PFSK-1 (cell line): ENCODE measurements around the gene CLDN4.

Experiments
- FOXP2 ChIP-seq: optimal IDR thresholded peaks from 2 replicates; pipeline ENCODE3; 2011; ENCODE audit warnings: borderline replicate concordance, control low read depth, inconsistent platforms; ENCODE audit not compliant: insufficient read depth; ENCODE audit errors: extremely low read length, extremely low read depth
- POLR2AphosphoS5 ChIP-seq: IDR thresholded peaks from 2 replicates; pipeline ENCODE4 v1.6.1; 2012; ENCODE audit warnings: low read depth, mild to moderate bottlenecking, control low read depth, low read length, moderate library complexity
- REST ChIP-seq, 2 experiments: IDR thresholded peaks; 2 replicates each; pipeline versions ENCODE4 v1.6.1 to v1.8.0; 2011 to 2012; ENCODE audit warnings: low read depth in 2 of 2, low read length in 2 of 2, control low read depth in 1 of 2, inconsistent platforms in 1 of 2, mild to moderate bottlenecking in 1 of 2, moderate library complexity in 1 of 2; ENCODE audit not compliant: insufficient read depth in 1 of 2
- SIN3A ChIP-seq: IDR thresholded peaks from 2 replicates; pipeline ENCODE4 v1.6.1; 2012; ENCODE audit warnings: mild to moderate bottlenecking, low read length, moderate library complexity, borderline replicate concordance; ENCODE audit not compliant: insufficient read depth
- TAF1 ChIP-seq: IDR thresholded peaks from 2 replicates; pipeline ENCODE4 v1.6.1; 2012; ENCODE audit warnings: low read length, control low read depth, borderline replicate concordance; ENCODE audit not compliant: insufficient read depth

CLDN4 gene

GRCh38 chr7:73844131-73844547 is 13.3 kb downstream of the CLDN4 start:
- TF ChIP-seq SIN3A (no peak), POLR2AphosphoS5 (no peak), TAF1 (no peak), REST (IDR thresholded peaks at IDR 0.05; ENCODE audit: insufficient read depth in 1 of 2, low read depth in 2 of 2, low read length in 2 of 2) (no peak), FOXP2 (no peak)

- TF ChIP-seq SIN3A: no peak
- no peak for TF ChIP-seq TAF1
- TF ChIP-seq POLR2AphosphoS5: no peak
- TF ChIP-seq REST (IDR thresholded peaks at IDR 0.05; ENCODE audit: insufficient read depth in 1 of 2, low read depth in 2 of 2, low read length in 2 of 2): no peak
- no peak for TF ChIP-seq FOXP2
Measured at GRCh38 chr7:73844848-73845460, 14.2 kb downstream of the CLDN4 start.

GRCh38 chr7:73847941-73848723 is 17.3 kb downstream of the CLDN4 start:
- TF ChIP-seq POLR2AphosphoS5 (no peak), REST (IDR thresholded peaks at IDR 0.05; ENCODE audit: insufficient read depth in 1 of 2, low read depth in 2 of 2, low read length in 2 of 2) (no peak), SIN3A (no peak), TAF1 (no peak), FOXP2 (no peak)

GRCh38 chr7:73850781-73851207 is 20.0 kb downstream of the CLDN4 start:
- TF ChIP-seq FOXP2 (peak; percentile 15), POLR2AphosphoS5 (no peak)

- TF ChIP-seq POLR2AphosphoS5 (no peak), TAF1 (no peak), FOXP2 (no peak), SIN3A (no peak), REST (IDR thresholded peaks at IDR 0.05; ENCODE audit: insufficient read depth in 1 of 2, low read depth in 2 of 2, low read length in 2 of 2) (no peak)
Measured at GRCh38 chr7:73851410-73852338, 20.9 kb downstream of the CLDN4 start.
